IMR-90 (cell line): Measurements from ENCODE around the gene TSKS. TPM values are rescaled to one million over a fixed set of nuclear protein-coding genes. Genes with fewer than 3 reads are reported as not detected.

Source experiments
- ATAC-seq: fragments of 200-7000 bp; cut with Tn5 transposase; 2 replicates; pipeline ENCODE4 v1.9.1; 2020; ENCODE audit warnings: low read depth, mild to moderate bottlenecking, moderate library complexity
- BruUV-seq: library from RNA; stranded (reverse); fragments of 400-500 nt; replicated peaks from 2 replicates; lab custom pipeline; 2021; lab: Mats Ljungman, UMichigan
- CTCF ChIA-PET: fragments of 300-600 bp; formaldehyde crosslinking; extraction: SDS; loops from one replicate; lab custom pipeline; 2021; ENCODE audit warnings: antibody characterized with exemption; lab: Yijun Ruan, JAX
- POLR2A ChIA-PET: fragments of 300-600 bp; sonication (Branson Sonifier 250); formaldehyde crosslinking; loops from one replicate; lab custom pipeline; 2022; ENCODE audit warnings: antibody characterized with exemption; ENCODE audit not compliant: unreplicated experiment; lab: Charles Lee
- DNase-seq: peaks from one replicate; pipeline ENCODE4 v3.0.0; 2013
- H2AFZ ChIP-seq: replicated peaks from 2 replicates; pipeline ENCODE3; 2013; ENCODE audit warnings: low read length, mild to moderate bottlenecking; ENCODE audit not compliant: poor library complexity
- H2AK5ac ChIP-seq: 2 replicates; pipeline ENCODE4 v1.6.1; 2013; ENCODE audit warnings: low read depth, low read length, inconsistent platforms
- H2AK9ac ChIP-seq: replicated peaks from 2 replicates; pipeline ENCODE3; 2013; ENCODE audit warnings: mild to moderate bottlenecking, low read depth, low read length, moderate library complexity; ENCODE audit not compliant: poor library complexity
- H2BK120ac ChIP-seq: 2 replicates; pipeline ENCODE4 v1.6.1; 2013; ENCODE audit warnings: low read depth, low read length, inconsistent platforms
- H2BK15ac ChIP-seq: 3 replicates; pipeline ENCODE4 v1.6.1; 2013; ENCODE audit warnings: low read depth, low read length, inconsistent platforms
- H2BK20ac ChIP-seq: 2 replicates; pipeline ENCODE4 v1.6.1; 2013; ENCODE audit warnings: low read depth, mild to moderate bottlenecking, inconsistent platforms, low read length, moderate library complexity
- H2BK5ac ChIP-seq: 2 replicates; pipeline ENCODE4 v1.6.1; 2013; ENCODE audit warnings: mild to moderate bottlenecking, low read depth, low read length, inconsistent platforms; ENCODE audit not compliant: poor library complexity, severe bottlenecking
- H3K14ac ChIP-seq: replicated peaks from 2 replicates; pipeline ENCODE4 v1.6.1; 2013; ENCODE audit warnings: low read depth, low read length, inconsistent platforms
- H3K18ac ChIP-seq: 2 replicates; pipeline ENCODE4 v1.6.1; 2013; ENCODE audit warnings: low read depth, low read length, control low read depth
- H3K23ac ChIP-seq: 2 replicates; pipeline ENCODE4 v1.6.1; 2013; ENCODE audit warnings: low read depth, low read length, inconsistent platforms
- H3K27ac ChIP-seq: 2 replicates; pipeline ENCODE4 v1.5.1; 2013; ENCODE audit warnings: mild to moderate bottlenecking, control low read depth, low read length; ENCODE audit not compliant: insufficient read depth
- H3K27me3 ChIP-seq: 2 replicates; pipeline ENCODE4 v1.6.1; 2013; ENCODE audit warnings: low read length; ENCODE audit not compliant: control insufficient read depth, insufficient read depth
- H3K36me3 ChIP-seq: 2 replicates; pipeline ENCODE4 v1.6.1; 2013; ENCODE audit warnings: low read length, mixed read lengths; ENCODE audit not compliant: control insufficient read depth, insufficient read depth
- H3K4ac ChIP-seq: 2 replicates; pipeline ENCODE4 v1.6.1; 2013; ENCODE audit warnings: low read depth, low read length, inconsistent platforms
- H3K4me1 ChIP-seq: 2 replicates; pipeline ENCODE4 v1.6.1; 2013; ENCODE audit warnings: low read length, mixed read lengths; ENCODE audit not compliant: control insufficient read depth, insufficient read depth
- H3K4me2 ChIP-seq: 2 replicates; pipeline ENCODE4 v1.6.1; 2013; ENCODE audit warnings: low read depth, mild to moderate bottlenecking, control low read depth, low read length, moderate library complexity
- H3K4me3 ChIP-seq: 2 replicates; pipeline ENCODE4 v1.5.1; 2013; ENCODE audit warnings: low read depth, mild to moderate bottlenecking, control low read depth, low read length, moderate library complexity; ENCODE audit not compliant: insufficient read depth
- H3K56ac ChIP-seq: 2 replicates; pipeline ENCODE4 v1.6.1; 2013; ENCODE audit warnings: low read length, inconsistent platforms; ENCODE audit not compliant: insufficient read depth; ENCODE audit errors: extremely low read depth
- H3K79me1 ChIP-seq, 2 experiments: 2 replicates each; pipeline ENCODE4 v1.6.1; 2013; ENCODE audit warnings: low read length in 2 of 2, inconsistent platforms in 1 of 2, low read depth in 1 of 2
- H3K9ac ChIP-seq: 2 replicates; pipeline ENCODE4 v1.6.1; 2013; ENCODE audit warnings: low read depth, low read length, control low read depth
- H3K9me1 ChIP-seq: 2 replicates; pipeline ENCODE4 v1.6.1; 2013; ENCODE audit warnings: low read length, inconsistent platforms; ENCODE audit not compliant: insufficient read depth
- H3K9me3 ChIP-seq: 2 replicates; pipeline ENCODE4 v1.6.1; 2013; ENCODE audit warnings: low read length; ENCODE audit not compliant: control insufficient read depth, insufficient read depth
- H4K20me1 ChIP-seq: 2 replicates; pipeline ENCODE4 v1.6.1; 2013; ENCODE audit warnings: low read length, inconsistent platforms; ENCODE audit not compliant: insufficient read depth
- H4K5ac ChIP-seq: 2 replicates; pipeline ENCODE4 v1.6.1; 2013; ENCODE audit warnings: mild to moderate bottlenecking, low read depth, low read length, control low read depth
- H4K8ac ChIP-seq, 2 experiments: 2 replicates each; pipeline ENCODE4 v1.6.1; 2013; ENCODE audit warnings: low read depth in 2 of 2, low read length in 2 of 2, control low read depth in 1 of 2, inconsistent platforms in 1 of 2
- H4K91ac ChIP-seq: 2 replicates; pipeline ENCODE4 v1.6.1; 2013; ENCODE audit warnings: low read depth, low read length, inconsistent platforms; ENCODE audit not compliant: insufficient read depth
- BHLHE40 ChIP-seq: fragments of 150-350 bp; IDR thresholded peaks from 2 replicates; pipeline ENCODE4 v1.6.1; 2016; ENCODE audit warnings: mild to moderate bottlenecking, low read depth, low read length
- CTCF ChIP-seq: conservative IDR thresholded peaks from 2 replicates; pipeline ENCODE4 v1.5.1; 2012; ENCODE audit warnings: mild to moderate bottlenecking, low read depth, low read length, improper control_type of control experiment
- ELK1 ChIP-seq: fragments of 150-350 bp; IDR thresholded peaks from 2 replicates; pipeline ENCODE4 v1.6.1; 2016; ENCODE audit warnings: low read depth, mild to moderate bottlenecking, low read length, moderate library complexity, borderline replicate concordance
- FOS ChIP-seq: fragments of 150-350 bp; IDR thresholded peaks from 2 replicates; pipeline ENCODE4 v1.6.1; 2016; ENCODE audit warnings: low read depth, low read length
- MAFK ChIP-seq: IDR thresholded peaks from 2 replicates; pipeline ENCODE4 v1.6.1; 2012; ENCODE audit warnings: low read depth, low read length, improper control_type of control experiment
- MAZ ChIP-seq: IDR thresholded peaks from 2 replicates; pipeline ENCODE4 v1.6.1; 2012; ENCODE audit warnings: low read depth, mild to moderate bottlenecking, low read length, improper control_type of control experiment, moderate library complexity, borderline replicate concordance
- MXI1 ChIP-seq: IDR thresholded peaks from 2 replicates; pipeline ENCODE4 v1.6.1; 2012; ENCODE audit warnings: low read depth, mild to moderate bottlenecking, low read length, moderate library complexity, borderline replicate concordance
- NFE2L2 ChIP-seq: fragments of 150-350 bp; IDR thresholded peaks from 2 replicates; pipeline ENCODE4 v1.6.1; 2016; ENCODE audit warnings: low read depth, mild to moderate bottlenecking, low read length
- RAD21 ChIP-seq: IDR thresholded peaks from 2 replicates; pipeline ENCODE4 v1.6.1; 2012; ENCODE audit warnings: low read length, improper control_type of control experiment
- RCOR1 ChIP-seq: IDR thresholded peaks from 2 replicates; pipeline ENCODE4 v1.6.1; 2012; ENCODE audit warnings: mild to moderate bottlenecking, low read length, improper control_type of control experiment; ENCODE audit not compliant: insufficient replicate concordance
- RFX5 ChIP-seq: IDR thresholded peaks from 2 replicates; pipeline ENCODE4 v1.8.0; 2012; ENCODE audit warnings: low read depth, mild to moderate bottlenecking, low read length, moderate library complexity
- SMC3 ChIP-seq: fragments of 150-350 bp; IDR thresholded peaks from 2 replicates; pipeline ENCODE4 v1.6.1; 2016; ENCODE audit warnings: low read depth, mild to moderate bottlenecking, antibody characterized with exemption, low read length, moderate library complexity
- USF2 ChIP-seq: fragments of 150-350 bp; IDR thresholded peaks from 2 replicates; pipeline ENCODE4 v1.6.1; 2017; ENCODE audit warnings: mild to moderate bottlenecking, antibody characterized with exemption, low read length, low read depth
- WGBS, 2 experiments: methylation state at CpG; one replicate each; pipeline versions ENCODE4 v1.1.5 to v1.1.7; 2013; ENCODE audit warnings: missing lambda C conversion rate in 2 of 2; ENCODE audit not compliant: insufficient read length in 1 of 2; ENCODE audit errors: extremely low coverage in 2 of 2; 5-methylcytosine and 5-hydroxymethylcytosine counted together
- dilution Hi-C: fragments of 300-500 bp; cut with HindIII; formaldehyde crosslinking; loops from one replicate; pipeline ENCODE4 v1.14.3; 2018; ENCODE audit warnings: low sequenced_read_pairs; ENCODE audit not compliant: unreplicated experiment
- in situ Hi-C: fragments of 300-500 bp; cut with MboI; formaldehyde crosslinking; loops from 3 replicates; pipeline ENCODE4 v1.14.3; 2019; ENCODE audit warnings: low sequenced_read_pairs, inconsistent platforms, mixed read lengths
- intact Hi-C: fragments of 100-400 bp; cut with micrococcal nuclease; formaldehyde crosslinking; loops from 2 replicates; pipeline ENCODE4 v1.10.0; 2022
- polyA plus RNA-seq, 3 experiments: library from polyadenylated mRNA; depleted of rRNA; stranded (reverse); fragments of >200 nt; gene quantifications; 2 replicates each; pipeline ENCODE4 v1.2.3, GENCODE V29; 2012; ENCODE audit warnings: low replicate concordance in 1 of 3
- total RNA-seq: library from RNA; depleted of rRNA; stranded (reverse); fragments of >200 nt; gene quantifications from 2 replicates; pipeline ENCODE4 v1.2.3, GENCODE V29; 2012

TSKS gene
- total and polyA plus RNA-seq, 2 of the 4 experiments (the other 2 are of a cell fraction): not detected

GRCh38 chr19:49704888-49705642 is 58.0 kb downstream of the TSKS start:
- Histone ChIP-seq H3K79me1 (no peaks in the 10 kb centered on the region), H3K9me1 (no peaks in the 10 kb centered on the region), H3K14ac (no peak overlapping the region), H3K4ac (no peak overlapping the region; the same call in 1 of the 2 replicates), H2BK15ac (no peak overlapping the region), H3K36me3 (peaks cover 41% of the 10 kb centered on the region), H2AFZ (no peak overlapping the region), H3K18ac (no peak overlapping the region), H4K5ac (no peak overlapping the region), H4K91ac (no peak overlapping the region), H4K20me1 (no peaks in the 10 kb centered on the region), H3K23ac (no peak overlapping the region), H3K4me3 (no peak overlapping the region), H2BK120ac (no peak overlapping the region), H4K8ac (no peak overlapping the region), H2AK5ac (no peak overlapping the region), H3K4me2 (no peak overlapping the region), H2BK20ac (no peak overlapping the region), H3K4me1 (no peaks in the 10 kb centered on the region; the same call in 1 of the 2 replicates), H2BK5ac (no peak overlapping the region), H3K9me3 (no peaks in the 10 kb centered on the region), H3K27me3 (no peaks in the 10 kb centered on the region), H3K9ac (no peak overlapping the region), H3K56ac (no peak overlapping the region), H3K27ac (no peak overlapping the region), H2AK9ac (peak overlapping the region; percentile 10)
- POLR2A ChIA-PET: no interaction called here
- ATAC-seq (no peak), DNase-seq (no peak)
- 94% methylated on average over 13 of the region's 22 CpGs; no CpG with 5 or more reads in 1 of the 2 experiments for WGBS, 2 experiments
- TF ChIP-seq FOS (no peak), RFX5 (no peak), CTCF (no peak), MAZ (no peak), SMC3 (no peak), MAFK (no peak), MXI1 (no peak), BHLHE40 (no peak), USF2 (no peak), NFE2L2 (no peak), ELK1 (no peak), RAD21 (no peak), RCOR1 (no peak)
- CTCF ChIA-PET: no interaction called here
- intact Hi-C loops: no loop called here
- in situ Hi-C loops: no loop called here
- dilution Hi-C loops: no loop called here
- BruUV-seq: no TSS peak
